Hematopoietic multipotent progenitor cell treated with erythropoietin and hydrocortisone succinate and interleukin-3 and kit ligand, for 4 days (in vitro differentiated cells): ENCODE data around the gene ECSCR.
"Not testable (repeated sequence)": the region's sequence is repeated elsewhere in the genome, so short reads cannot be mapped to it uniquely, and the experiment has no call there.

Source experiments
- DNase-seq: peaks from one replicate; pipeline ENCODE4 v3.0.0-alpha.2; 2015

The ECSCR gene

GRCh38 chr5:139443831-139444453 is 18.6 kb downstream of the ECSCR start:
- DNase-seq: no peak

- DNase-seq: not testable (repeated sequence)
Observed at GRCh38 chr5:139440416-139440815, 22.1 kb downstream of the ECSCR start.

GRCh38 chr5:139439013-139439903 is 23.3 kb downstream of the ECSCR start, which contains the start of gene DNAJC18:
Gene DNAJC18 (minus strand): TSS chr5:139439525. CDS start chr5:139439445, 80 bp downstream.
- DNase-seq: peak; percentile 94

GRCh38 chr5:139438707-139439012 is 23.9 kb downstream of the ECSCR start:
- DNase-seq: no peak

GRCh38 chr5:139435676-139436075 is 26.9 kb downstream of the ECSCR start:
- DNase-seq: no peak

- DNase-seq: no peak
Observed at GRCh38 chr5:139431706-139432105, 30.8 kb downstream of the ECSCR start.

- no peak for DNase-seq
Observed at GRCh38 chr5:139430015-139430414, 32.5 kb downstream of the ECSCR start.

- DNase-seq: peak; percentile 46
Observed at GRCh38 chr5:139426203-139426885, 36.2 kb downstream of the ECSCR start.

- no peak for DNase-seq
Observed at GRCh38 chr5:139425497-139425896, 37.0 kb downstream of the ECSCR start.

GRCh38 chr5:139422307-139422893 is 40.1 kb downstream of the ECSCR start:
- DNase-seq: peak; percentile 90

GRCh38 chr5:139419226-139420192 is 43.0 kb downstream of the ECSCR start:
- peak; percentile 51 for DNase-seq

- DNase-seq: no peak
Observed at GRCh38 chr5:139418793-139419192, 43.8 kb downstream of the ECSCR start.

GRCh38 chr5:139417214-139417613 is 45.3 kb downstream of the ECSCR start:
- DNase-seq: peak; percentile 87

GRCh38 chr5:139416651-139417050 is 45.9 kb downstream of the ECSCR start:
- no peak for DNase-seq

- no peak for DNase-seq
Observed at GRCh38 chr5:139415869-139416268, 46.7 kb downstream of the ECSCR start.

GRCh38 chr5:139415221-139415861 is 47.2 kb downstream of the ECSCR start:
- DNase-seq: no peak

GRCh38 chr5:139414581-139415130 is 47.9 kb downstream of the ECSCR start:
- no peak for DNase-seq

GRCh38 chr5:139413963-139414362 is 48.6 kb downstream of the ECSCR start:
- no peak for DNase-seq

GRCh38 chr5:139413153-139413552 is 49.4 kb downstream of the ECSCR start:
- DNase-seq: no peak

- no peak for DNase-seq
Observed at GRCh38 chr5:139410993-139411828, 51.3 kb downstream of the ECSCR start.
